Gastroesophageal sphincter (tissue), 3 donors: ENCODE data around the gene SEMA4A.

Source experiments
- CTCF ChIP-seq, 4 experiments: fragments of 200-600 bp in 2 of 4; fragments of 450-650 bp in 2 of 4; sonication (generic) in 1 of 4; IDR thresholded peaks; one replicate each; pipeline ENCODE4 v1.5.1; 2017 to 2019; ENCODE audit warnings: antibody characterized with exemption in 4 of 4, mild to moderate bottlenecking in 2 of 4, moderate library complexity in 2 of 4
- POLR2AphosphoS5 ChIP-seq: sonication (generic); formaldehyde crosslinking; IDR thresholded peaks from one replicate; pipeline ENCODE4 v1.6.1; 2017; ENCODE audit warnings: antibody characterized with exemption

- no peak for TF ChIP-seq CTCF (IDR thresholded peaks at IDR 0.05)
- TF ChIP-seq POLR2AphosphoS5: no peak
These were observed 60.8 kb downstream of the SEMA4A start for GRCh38 chr1:156214024-156214748.
